DMS53 treated with DMSO at 0.1 percent for 48 hours (cell line): Measurements from ENCODE around the gene CSRNP2.
A peak's percentile ranks its signal among the peaks of the same experiment; 100 is the strongest.
"Not testable (repeated sequence)": the region's sequence is repeated elsewhere in the genome, so short reads cannot be mapped to it uniquely, and the experiment has no call there.

Source experiments
- DNase-seq: peaks from one replicate; lab custom pipeline; 2025; ENCODE audit not compliant: unreplicated experiment; lab: John Stamatoyannopoulos, UW

The CSRNP2 gene

DNA sequence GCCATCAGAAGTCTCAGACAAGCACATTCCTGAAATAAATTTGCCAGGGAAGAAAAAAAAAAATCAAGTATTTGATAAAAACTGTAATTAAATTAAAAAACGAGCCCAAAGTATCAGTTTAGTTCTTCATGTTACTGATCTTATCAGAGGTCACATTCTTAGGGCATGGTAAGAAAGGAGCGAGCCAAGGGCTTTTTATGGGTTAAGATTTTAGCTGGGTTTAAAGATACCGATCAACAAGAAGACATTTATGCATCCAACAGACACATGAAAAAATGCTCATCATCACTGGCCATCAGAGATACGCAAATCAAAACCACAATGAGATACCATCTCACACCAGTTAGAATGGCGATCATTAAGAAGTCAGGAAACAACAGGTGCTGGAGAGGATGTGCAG lies 5.0 kb downstream of the CSRNP2 start:
- DNase-seq: not testable (repeated sequence)

DNA sequence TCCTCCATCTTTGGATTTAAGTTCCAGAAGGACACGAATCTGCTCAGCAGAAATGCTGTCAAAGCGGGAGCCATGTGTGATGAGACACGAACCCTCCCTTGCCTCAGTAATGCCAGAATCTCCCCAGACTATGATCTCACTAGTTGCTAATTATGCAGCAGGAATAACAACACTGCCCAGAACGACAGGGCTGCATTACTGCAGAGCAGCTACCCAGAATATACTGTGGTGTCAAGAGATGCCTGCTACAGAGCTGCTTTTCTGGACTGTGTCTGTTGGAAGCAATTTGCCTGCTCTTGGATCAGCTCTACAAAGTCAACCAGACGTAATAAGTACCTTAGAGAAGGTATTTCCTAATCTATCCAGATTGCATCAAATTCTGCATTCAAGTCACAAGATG lies 5.5 kb downstream of the CSRNP2 start:
- no peak for DNase-seq

DNA sequence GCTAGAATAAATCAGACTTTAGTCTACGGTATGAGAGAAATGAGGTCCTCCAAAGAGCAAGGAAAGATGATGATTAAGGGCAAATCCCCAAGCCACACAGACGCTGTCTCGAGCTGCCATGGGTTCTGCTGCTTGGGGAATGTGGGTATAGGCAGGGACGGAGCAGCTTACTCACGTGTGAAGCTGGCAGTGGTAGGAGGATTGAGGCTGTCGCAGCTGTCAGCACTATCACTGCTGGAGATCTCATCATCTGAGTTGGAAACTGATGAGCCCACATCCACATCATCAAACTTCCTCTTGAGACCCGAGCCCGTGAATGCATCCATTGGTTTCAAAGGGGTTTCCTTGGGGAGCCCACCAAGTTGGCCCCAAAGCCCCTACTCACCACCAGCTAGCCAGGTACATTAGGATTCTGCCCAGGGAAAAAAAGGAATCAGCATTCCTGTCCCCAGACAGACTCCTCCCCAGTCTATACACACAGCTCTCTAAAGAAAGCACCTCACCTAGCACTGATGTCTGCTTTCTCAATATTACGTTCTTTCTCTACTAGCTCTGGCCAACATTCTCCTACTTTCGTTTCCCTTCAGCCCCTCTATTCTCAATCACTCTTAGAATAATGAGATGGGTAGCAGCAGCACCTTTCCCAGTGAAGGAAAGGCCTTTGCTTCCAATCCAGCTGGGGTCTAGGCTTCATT lies 7.0 kb downstream of the CSRNP2 start:
- DNase-seq: no peak

DNA sequence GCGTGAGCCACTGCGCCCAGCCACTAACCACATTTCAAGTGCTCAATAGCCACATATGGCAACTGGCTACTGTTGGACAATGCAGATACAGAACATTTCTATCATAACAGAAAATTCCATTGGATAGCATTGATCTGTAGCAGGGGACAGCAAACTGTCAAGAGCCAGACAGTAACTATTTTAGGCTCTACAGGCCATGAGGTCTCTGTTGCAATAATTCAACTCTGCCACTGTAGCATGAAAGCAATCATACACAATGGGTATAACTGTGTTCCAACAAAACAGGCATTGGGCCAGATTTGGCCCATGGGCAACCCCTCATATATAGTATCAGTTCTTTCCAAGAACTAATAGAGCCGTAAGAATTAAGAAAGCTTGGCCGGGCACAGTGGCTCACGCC lies 8.0 kb downstream of the CSRNP2 start:
- no peak for DNase-seq

DNA sequence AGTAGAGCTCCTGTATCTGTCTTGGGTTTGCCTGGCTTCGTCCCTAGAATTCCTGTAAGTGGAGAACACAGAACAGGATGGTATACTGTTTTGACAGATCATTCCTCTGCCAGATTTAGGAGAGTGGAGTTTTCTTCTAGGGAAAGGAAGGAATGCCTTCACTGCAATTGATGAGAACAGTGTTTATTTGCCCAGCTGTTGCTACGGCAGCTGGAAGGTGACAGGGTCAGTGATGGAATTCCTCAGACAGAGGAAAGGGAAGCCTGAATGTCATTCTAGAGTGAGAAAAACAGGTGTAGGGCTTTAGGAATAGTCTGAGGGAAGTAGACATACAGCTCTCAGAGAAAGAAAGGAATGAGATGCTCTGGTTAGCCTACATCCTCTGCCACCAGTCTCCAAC lies 11.7 kb downstream of the CSRNP2 start:
- no peak for DNase-seq

DNA sequence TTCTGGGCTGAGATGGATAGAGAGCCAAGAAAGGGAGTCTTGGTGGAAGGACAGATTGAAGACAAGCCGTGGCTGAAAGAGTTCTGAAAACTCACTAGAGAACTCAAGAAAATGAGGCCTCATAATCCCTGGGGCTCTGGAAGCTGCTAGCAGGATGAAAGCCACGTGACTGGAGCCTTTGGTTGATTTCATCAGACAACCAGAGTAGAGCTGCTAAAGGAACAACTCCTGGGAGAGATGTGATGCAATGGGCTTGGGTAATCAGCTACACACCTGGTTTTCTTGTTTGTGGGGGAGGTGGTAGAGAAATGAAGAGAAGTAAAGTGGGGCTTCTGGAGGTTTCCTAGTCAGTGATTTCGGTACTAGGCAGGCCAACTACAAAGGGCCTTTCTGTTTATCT lies 13.4 kb downstream of the CSRNP2 start:
- no peak for DNase-seq

DNA sequence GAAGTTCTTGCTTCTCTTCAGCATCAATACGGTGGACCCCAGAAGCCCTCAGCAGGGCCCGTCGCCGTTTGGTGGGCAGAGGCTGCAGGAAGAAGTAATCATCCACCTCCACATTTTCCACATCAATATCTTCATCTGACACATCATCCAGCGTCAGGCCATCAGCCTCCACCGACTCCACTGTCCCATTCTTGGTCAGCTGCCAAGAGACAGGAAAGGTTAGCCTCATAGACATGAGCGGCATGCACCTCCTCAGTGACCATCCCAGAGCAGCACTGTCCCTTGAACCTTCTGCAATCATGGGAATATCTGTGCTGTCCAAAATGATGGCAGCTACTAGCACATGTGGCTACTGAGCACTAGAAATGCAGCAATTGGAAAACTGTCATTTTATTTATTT lies 15.6 kb downstream of the CSRNP2 start:
- no peak for DNase-seq

DNA sequence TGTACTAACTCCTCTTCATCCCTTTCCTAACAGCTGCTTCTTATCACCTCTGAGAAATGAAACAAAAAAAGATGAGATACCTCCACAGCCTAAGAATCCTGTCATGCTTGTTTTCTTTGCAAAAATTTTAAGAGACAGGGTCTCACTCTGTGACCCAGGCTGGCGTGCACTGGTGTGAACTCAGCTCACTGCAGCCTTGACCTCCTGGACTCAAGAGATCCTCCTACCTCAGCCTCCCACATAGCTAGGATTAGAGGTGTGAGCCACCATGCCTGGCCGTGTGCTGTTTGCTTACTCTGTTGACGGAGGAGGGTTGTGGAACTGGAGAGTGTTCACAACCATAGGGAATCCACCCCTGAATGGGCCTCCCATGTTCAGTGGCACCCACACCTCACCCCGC lies 16.2 kb downstream of the CSRNP2 start:
- no peak for DNase-seq

DNA sequence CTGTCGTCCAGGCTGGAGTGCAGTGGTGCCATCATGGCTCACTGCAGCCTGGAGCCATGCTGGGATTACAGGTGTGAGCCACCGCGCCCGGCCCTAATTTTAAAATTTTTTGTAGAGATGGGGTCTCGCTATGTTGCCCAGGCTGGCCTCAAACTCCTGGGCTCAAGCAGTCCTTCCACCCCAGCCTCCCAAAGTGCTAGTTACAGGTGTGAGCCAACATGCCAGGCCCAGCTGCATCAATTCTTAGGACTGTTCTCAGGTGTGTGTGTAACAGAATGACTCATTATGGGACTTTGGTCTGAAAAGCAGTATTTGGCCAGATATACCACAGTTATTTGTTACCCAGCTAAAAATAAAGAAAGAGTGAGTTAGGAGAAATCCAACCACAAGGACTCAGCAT lies 17.9 kb downstream of the CSRNP2 start:
- DNase-seq: no peak

DNA sequence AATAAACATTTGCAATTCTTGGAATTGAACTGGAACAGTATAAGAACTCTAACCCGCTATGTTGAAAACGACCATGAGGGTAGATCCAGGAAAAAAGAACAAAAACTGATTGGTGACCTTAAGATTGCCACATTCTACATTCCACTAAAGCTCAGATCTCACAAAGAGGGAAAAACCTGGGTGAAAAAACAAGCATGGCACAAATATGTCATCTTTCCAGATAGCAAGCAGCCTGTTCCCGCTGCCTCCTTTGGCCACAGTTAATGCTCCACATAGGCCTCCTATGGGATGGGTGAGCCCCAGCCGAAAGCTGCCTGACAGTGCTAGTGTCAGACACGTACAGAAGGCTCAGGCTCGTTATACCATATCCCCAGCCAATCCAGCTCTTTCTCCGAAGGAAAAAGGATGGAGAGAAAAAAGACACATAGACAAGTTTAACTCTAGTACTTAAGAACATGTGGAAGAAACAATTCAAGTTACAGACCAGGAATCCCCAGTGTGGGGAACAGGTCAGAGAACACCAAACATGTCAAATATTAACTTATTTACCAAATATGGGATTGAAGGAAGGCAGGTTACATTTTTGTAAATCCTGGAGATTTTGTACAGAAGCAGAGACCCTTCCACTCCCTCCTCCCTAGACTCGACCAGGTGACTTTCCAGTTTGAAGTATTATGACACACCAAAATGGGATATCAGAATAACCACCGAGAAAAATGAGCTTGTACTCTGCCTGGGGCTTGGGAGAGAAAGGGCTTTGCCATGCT lies 20.6 kb downstream of the CSRNP2 start:
- no peak for DNase-seq

DNA sequence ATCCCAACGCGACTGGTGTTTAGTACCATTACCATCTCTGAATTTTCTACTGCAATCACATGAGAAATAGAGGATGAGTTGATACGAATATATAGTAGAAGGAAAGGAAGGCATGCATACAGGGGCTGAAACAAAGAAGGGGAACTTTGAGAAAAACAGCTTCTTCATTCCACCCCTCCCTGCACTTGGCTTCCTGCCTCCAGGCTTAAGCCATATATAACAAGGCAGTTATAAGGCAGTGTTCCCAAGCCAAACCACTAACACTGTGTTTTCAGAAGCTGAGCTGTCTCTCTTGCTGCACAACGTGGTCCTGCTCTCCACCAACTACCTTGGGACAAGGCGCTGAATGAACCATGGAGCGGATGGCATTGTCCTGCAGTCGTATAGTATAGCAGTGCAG lies 24.3 kb downstream of the CSRNP2 start:
- no peak for DNase-seq

DNA sequence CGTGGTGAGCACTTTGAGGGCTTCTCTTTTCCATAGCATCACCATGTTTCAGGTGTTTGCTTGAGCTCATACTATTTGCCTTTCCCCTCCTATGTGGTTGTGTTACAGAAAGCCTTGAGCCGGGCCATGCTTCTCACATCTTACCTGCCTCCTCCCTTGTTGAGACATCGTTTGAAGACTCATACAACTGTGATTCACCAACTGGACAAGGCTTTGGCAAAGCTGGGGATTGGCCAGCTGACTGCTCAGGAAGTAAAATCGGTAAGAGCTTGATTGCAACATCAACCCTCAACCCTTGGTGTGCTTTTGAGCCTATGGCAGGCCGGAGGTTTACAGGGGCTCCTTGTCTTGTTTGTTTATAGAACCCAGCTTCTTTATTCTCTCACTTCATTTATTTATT lies 27.2 kb downstream of the CSRNP2 start:
- DNase-seq: no peak

DNA sequence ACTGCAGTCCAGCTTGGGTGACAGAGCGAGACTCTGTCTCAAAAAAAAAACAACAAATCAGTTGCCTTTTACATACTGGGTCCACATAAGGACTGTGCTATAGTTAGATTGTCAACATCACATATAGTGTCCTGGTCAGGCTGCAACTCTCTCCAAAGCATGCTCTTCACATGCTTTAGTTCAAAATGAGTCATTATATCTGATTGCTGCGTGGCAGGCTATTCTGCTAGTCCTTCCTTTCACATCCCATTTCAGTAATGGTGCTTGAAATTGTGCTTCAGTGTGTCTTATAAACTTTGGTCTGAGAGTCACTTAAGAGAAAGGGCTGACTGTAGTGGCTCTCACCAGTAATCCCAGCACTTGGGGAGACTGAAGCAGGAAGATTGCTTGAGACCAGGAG lies 28.3 kb downstream of the CSRNP2 start:
- DNase-seq: no peak

DNA sequence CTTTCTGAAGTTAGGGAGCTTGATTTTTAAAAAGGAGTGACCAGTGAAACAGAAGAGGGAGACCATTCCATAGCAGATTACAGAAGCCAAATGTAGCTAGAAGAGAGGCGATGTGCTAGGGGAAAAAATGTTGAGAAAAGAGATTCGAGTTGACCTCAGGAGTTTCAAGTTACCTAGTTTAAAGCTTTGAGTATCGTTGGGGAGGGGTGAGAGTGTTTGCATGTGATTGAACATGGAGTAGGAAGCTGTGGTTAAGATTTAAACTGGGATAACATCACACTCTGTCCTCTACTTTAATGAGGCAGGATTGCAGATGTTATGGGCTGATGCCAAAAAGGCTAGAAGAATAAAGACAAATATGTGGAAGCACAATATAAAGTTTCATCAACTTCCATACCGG lies 31.6 kb downstream of the CSRNP2 start:
- DNase-seq: no peak

DNA sequence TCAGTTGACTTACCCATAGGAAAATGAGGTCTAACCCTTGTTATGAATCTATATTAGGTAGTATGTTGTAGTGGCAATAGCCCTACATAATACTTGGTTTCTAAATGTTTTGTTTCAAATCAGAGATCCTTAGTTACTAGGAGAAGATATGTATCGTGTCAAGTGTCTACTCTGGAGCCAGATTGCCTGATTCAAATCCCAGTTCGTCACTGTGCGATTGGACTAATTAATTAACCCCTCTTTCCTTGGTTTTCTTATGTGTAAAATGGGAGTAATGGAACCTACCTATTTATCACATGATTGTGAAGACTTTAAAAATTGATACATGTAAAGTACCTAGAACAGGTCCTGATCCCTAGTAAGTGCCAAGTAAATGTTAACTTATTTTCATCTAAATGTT lies 33.9 kb downstream of the CSRNP2 start:
- no peak for DNase-seq

DNA sequence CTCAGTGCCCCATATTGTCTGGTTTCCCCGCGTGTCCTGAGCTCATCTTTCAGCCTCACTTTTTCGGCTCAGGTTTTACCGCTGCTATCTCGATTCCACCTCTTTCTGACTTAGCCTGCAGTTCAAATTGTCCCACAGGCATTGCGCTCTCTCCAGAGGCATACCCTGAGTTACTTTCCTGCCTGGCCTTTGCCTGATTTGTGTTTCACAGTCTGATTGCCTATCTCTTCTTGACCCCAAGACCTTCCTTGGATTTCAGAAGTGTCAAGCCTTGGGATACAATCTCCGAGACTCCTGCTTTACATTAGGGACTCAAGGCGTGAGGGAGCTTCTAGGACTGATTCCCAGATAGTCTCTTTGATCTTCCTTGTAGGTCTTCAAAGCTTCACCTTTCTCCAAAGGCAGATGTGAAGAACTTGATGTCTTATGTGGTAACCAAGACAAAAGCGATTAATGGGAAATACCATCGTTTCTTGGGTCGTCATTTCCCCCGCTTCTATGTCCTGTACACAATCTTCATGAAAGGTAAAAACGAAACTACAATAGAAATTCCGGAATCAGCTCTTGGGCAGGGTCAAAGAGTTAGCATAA lies 34.6 kb downstream of the CSRNP2 start:
- peak; percentile 24 for DNase-seq

DNA sequence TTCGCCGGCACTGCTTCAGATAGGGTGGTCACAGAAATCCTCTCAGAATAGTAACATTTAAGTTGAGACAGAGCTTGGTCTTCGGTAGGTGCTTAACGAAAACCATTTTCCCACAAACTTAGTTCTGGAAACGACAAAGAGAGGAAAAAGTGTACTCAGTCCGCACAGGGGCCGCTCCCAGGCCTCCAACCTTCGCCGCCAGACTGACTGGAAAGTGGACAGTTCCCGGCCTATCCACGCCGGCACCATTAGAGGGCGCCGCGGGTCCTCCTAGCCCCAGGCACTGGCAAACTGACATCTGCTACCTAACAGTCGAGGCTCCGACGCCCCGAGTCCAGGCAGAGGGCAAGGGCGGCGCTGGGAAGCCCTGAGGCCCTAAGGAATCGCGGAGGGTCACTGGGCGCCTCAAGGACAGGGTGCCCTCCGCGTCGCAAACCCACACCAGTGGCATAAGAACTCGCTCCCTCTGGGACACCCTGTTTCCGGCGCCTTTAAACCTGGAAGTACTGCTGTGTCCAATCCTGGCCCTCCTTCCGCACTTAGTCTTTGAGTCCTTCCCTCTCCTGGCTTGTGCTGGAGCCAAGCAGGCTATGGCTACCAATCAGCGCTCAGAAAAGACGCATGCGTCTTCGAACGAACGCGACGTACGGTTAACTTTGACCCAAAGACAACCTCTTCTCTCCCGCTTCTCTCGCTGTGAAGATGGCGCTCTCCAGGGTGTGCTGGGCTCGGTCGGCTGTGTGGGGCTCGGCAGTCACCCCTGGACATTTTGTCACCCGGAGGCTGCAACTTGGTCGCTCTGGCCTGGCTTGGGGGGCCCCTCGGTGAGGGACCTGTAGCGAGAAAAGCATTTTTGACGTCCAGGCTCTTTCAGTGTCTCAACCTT lies 35.5 kb downstream of the CSRNP2 start, which contains the start of gene LETMD1:
Gene LETMD1, plus strand, starts transcription at position 673 of the 886 bp plus-strand sequence. Its CDS starts 30 bp downstream, at position 703.
- DNase-seq: peak; percentile 97

DNA sequence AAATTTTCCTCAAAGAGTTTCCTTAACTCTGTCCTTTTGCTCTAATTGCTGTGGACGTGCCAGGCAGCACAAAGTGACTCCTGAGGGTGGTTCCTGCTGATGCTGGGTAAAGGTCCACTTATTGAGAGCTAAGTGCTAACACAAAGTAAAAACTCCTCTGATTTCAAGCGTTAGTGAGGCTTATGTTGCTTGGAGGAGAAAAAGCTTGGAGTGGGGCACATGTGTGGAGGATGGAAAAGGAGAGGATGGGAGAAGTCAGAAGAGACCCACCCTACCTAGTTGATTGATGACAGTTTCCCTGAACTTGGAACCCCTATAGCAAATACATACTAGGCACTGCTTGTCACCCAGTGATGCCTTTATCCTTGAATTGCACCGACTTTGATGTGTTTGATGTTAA lies 47.1 kb downstream of the CSRNP2 start:
- DNase-seq: no peak

DNA sequence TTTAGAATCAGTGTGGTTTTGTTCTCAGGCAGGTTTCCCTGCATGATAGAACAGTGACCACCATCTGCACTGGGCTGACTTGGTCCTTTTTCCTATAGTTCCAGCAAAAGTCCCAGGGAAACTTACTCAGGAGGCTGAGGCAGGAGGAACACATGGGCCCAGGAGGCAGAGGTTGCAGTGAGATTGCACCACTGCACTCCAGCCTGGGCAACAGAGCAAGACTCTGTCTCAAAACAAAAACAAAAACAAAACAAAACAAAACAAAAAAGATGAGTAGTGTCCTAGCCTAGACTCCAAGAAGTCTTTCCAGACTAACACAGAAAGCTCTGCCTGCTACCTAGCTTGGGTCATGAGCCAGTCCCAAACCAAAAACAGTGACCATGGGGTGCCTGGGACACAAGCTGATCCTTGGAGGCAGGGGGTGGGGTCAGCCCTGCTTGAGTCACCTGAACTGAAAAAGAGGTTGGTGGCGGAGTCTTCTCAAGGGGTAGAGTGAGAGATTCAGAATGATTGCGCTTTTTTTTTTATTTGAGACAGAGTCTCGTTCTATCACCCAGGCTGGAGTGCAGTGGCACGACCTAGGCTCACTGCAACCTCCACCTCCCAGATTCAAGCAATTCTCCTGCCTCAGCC lies 49.8 kb downstream of the CSRNP2 start:
- no peak for DNase-seq

DNA sequence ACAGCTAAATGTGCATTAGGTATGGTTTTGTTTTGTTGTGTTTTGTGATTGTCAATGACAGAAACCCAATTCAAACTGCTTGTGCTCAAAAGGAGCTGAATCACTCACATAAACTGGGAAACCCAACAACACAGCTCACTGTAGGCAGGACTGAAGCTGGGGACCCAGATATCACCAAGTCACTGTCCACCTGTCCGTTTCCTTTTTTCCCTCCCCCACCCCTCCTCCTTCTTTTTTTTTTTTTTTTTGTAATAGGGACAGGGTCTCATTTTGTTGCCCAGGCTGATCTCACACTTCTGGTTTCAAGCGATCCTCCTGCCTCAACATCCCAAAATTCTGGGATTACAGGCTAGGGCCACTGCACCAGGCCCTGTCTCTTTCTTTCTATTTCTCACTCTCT lies 50.3 kb downstream of the CSRNP2 start:
- no peak for DNase-seq

DNA sequence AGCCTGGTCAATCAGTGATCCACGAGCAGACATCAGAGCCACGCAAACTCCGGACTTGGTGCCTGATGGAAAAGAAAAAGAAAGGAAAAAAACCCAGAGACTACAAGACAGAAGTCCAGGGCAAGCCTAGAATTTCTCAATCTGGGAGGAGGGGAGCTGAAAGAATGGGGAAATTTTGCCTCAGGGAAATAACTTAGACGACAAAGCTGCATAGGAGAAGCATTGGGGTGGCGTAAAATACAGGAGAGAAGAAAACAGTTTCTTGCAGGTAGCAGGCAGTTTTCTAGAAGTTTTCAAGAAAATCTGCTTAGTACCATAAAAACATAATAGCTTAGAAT lies 54.6 kb downstream of the CSRNP2 start:
- no peak for DNase-seq
